Keratinocyte (primary cell): ENCODE measurements around the gene PIK3C3. TPM values are rescaled to one million over a fixed set of nuclear protein-coding genes. Genes with fewer than 3 reads are reported as not detected.

ENCODE experiments used
- DNase-seq: peaks from one replicate; pipeline ENCODE4 v3.0.0-alpha.2; 2011; ENCODE audit warnings: low read depth, missing footprints, low spot score
- FAIRE-seq: peaks from 2 replicates; lab custom pipeline; 2011; peaks lifted over from hg19 to GRCh38; lab: Jason Lieb, UNC
- H2AFZ ChIP-seq: 2 replicates; pipeline ENCODE4 v1.6.0; 2012; ENCODE audit warnings: low read length, control low read depth, inconsistent platforms; ENCODE audit not compliant: control insufficient read depth
- H3K27ac ChIP-seq: 2 replicates; pipeline ENCODE4 v1.5.1; 2011; ENCODE audit warnings: low read length; ENCODE audit not compliant: control insufficient read depth, insufficient read depth
- H3K27me3 ChIP-seq: 3 replicates; pipeline ENCODE4 v1.6.0; 2011; ENCODE audit warnings: low read length; ENCODE audit not compliant: control insufficient read depth, insufficient read depth; ENCODE audit errors: extremely low read depth
- H3K36me3 ChIP-seq, 2 experiments: 2 replicates in 1 of 2; 3 replicates in 1 of 2; pipeline ENCODE4 v1.5.1; 2011; ENCODE audit warnings: low read length in 2 of 2, mild to moderate bottlenecking in 1 of 2; ENCODE audit not compliant: control insufficient read depth in 2 of 2, insufficient read depth in 2 of 2; ENCODE audit errors: extremely low read depth in 1 of 2
- H3K4me1 ChIP-seq: 3 replicates; pipeline ENCODE4 v1.5.1; 2011; ENCODE audit warnings: low read length; ENCODE audit not compliant: control insufficient read depth, insufficient read depth; ENCODE audit errors: extremely low read depth
- H3K4me2 ChIP-seq: 3 replicates; pipeline ENCODE4 v1.6.0; 2011; ENCODE audit warnings: low read depth, low read length; ENCODE audit not compliant: control insufficient read depth, insufficient read depth; ENCODE audit errors: extremely low read depth
- H3K4me3 ChIP-seq, 3 experiments: fragments of 200-600 bp in 1 of 3; sonication (generic) in 1 of 3; 2 replicates in 2 of 3; 3 replicates in 1 of 3; pipeline ENCODE4 v1.5.1; 2011 to 2016; ENCODE audit warnings: low read length in 3 of 3, mild to moderate bottlenecking in 3 of 3, control low read depth in 2 of 3, inconsistent platforms in 1 of 3, low read depth in 1 of 3, mixed read lengths in 1 of 3, mixed run types in 1 of 3, moderate library complexity in 1 of 3; ENCODE audit not compliant: control insufficient read depth in 2 of 3, insufficient read depth in 2 of 3; ENCODE audit errors: extremely low read depth in 1 of 3
- H3K79me2 ChIP-seq: 2 replicates; pipeline ENCODE4 v1.6.0; 2012; ENCODE audit warnings: low read length; ENCODE audit not compliant: control insufficient read depth, insufficient read depth
- H3K9ac ChIP-seq: 3 replicates; pipeline ENCODE4 v1.6.0; 2011; ENCODE audit warnings: low read length; ENCODE audit not compliant: control insufficient read depth, insufficient read depth; ENCODE audit errors: extremely low read depth
- H3K9me1 ChIP-seq: 3 replicates; pipeline ENCODE4 v1.6.0; 2011; ENCODE audit warnings: low read length; ENCODE audit not compliant: control insufficient read depth, insufficient read depth; ENCODE audit errors: extremely low read depth
- H3K9me3 ChIP-seq: 2 replicates; pipeline ENCODE4 v1.5.1; 2012; ENCODE audit warnings: low read depth, low read length; ENCODE audit not compliant: control insufficient read depth
- H4K20me1 ChIP-seq: 3 replicates; pipeline ENCODE4 v1.6.0; 2011; ENCODE audit warnings: low read length; ENCODE audit not compliant: control insufficient read depth, insufficient read depth; ENCODE audit errors: extremely low read depth
- EZH2 ChIP-seq: IDR thresholded peaks from one replicate; pipeline ENCODE4 v1.6.1; 2012; ENCODE audit warnings: inconsistent platforms, mild to moderate bottlenecking, low read length, moderate library complexity
- dilution Hi-C: fragments of 300-500 bp; cut with MboI; formaldehyde crosslinking; loops from one replicate; pipeline ENCODE4 v1.7.0; 2020; ENCODE audit warnings: low sequenced_read_pairs; ENCODE audit not compliant: extremely low pct_ligation_motif_present
- polyA plus RNA-seq, 5 experiments: library from polyadenylated mRNA; depleted of rRNA in 3 of 5; stranded (reverse) in 3 of 5; stranded (forward) in 1 of 5; unstranded in 1 of 5; fragments of >200 nt; gene quantifications; 1 replicate in 1 of 5; 2 replicates in 3 of 5; 3 replicates in 1 of 5; pipeline versions ENCODE4 v1.2.1 to v1.2.3, GENCODE V29; 2011 to 2012; ENCODE audit warnings: missing spikeins in 2 of 5, low read depth in 1 of 5, low replicate concordance in 1 of 5
- TF ChIP-seq, protein P1 (sequence below), 3 experiments: IDR thresholded peaks in 1 of 3; conservative IDR thresholded peaks in 1 of 3; optimal IDR thresholded peaks in 1 of 3; 2 replicates in 2 of 3; 3 replicates in 1 of 3; pipeline versions ENCODE3 to v1.5.1; 2011; ENCODE audit warnings: low read length in 3 of 3, mild to moderate bottlenecking in 3 of 3, moderate library complexity in 2 of 3, control low read depth in 1 of 3, inconsistent platforms in 1 of 3; ENCODE audit not compliant: insufficient read depth in 2 of 3; ENCODE audit errors: extremely low read depth in 1 of 3

Gene PIK3C3
- polyA plus RNA-seq, 1 donor (not counting 4 experiments of a cell fraction or from before 2014, with no cell fraction given), result 65.0 TPM

DNA sequence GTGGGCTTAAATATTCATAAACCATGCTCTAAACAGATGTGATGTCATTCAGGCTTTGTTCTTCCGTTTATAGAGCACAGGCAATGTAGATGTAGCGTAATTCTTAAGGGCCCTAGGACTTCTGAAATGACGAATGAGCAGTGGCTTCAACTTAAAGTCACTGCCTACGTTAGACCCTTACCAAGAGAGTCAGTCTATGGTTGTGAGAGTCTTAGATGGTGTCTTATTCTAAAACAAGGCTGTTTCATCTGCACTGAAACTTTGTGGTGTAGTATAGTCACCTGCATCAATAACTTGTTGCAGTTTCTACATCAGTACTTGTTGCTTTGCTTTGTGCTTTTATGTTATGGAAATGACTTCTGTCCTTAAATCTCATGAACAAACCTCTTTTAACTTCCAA, 56.0 kb downstream of the PIK3C3 start:
- dilution Hi-C loops, result no loop called here
- H3K9me1 ChIP-seq, result no peaks in the 10 kb centered on the region
- H4K20me1 ChIP-seq, result no peaks in the 10 kb centered on the region
- no peak overlapping the region for H3K4me3 ChIP-seq
- no peak overlapping the region for H3K9ac ChIP-seq
- H3K4me2 ChIP-seq, result no peak overlapping the region
- no peak overlapping the region for H3K27ac ChIP-seq
- H3K4me1 ChIP-seq, result no peaks in the 10 kb centered on the region
- TF ChIP-seq, protein P1, sequence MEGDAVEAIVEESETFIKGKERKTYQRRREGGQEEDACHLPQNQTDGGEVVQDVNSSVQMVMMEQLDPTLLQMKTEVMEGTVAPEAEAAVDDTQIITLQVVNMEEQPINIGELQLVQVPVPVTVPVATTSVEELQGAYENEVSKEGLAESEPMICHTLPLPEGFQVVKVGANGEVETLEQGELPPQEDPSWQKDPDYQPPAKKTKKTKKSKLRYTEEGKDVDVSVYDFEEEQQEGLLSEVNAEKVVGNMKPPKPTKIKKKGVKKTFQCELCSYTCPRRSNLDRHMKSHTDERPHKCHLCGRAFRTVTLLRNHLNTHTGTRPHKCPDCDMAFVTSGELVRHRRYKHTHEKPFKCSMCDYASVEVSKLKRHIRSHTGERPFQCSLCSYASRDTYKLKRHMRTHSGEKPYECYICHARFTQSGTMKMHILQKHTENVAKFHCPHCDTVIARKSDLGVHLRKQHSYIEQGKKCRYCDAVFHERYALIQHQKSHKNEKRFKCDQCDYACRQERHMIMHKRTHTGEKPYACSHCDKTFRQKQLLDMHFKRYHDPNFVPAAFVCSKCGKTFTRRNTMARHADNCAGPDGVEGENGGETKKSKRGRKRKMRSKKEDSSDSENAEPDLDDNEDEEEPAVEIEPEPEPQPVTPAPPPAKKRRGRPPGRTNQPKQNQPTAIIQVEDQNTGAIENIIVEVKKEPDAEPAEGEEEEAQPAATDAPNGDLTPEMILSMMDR (optimal IDR thresholded peaks at IDR 0.05 in 1 of 3, IDR thresholded peaks at IDR 0.05 in 1 of 3, conservative IDR thresholded peaks at IDR 0.05 in 1 of 3; ENCODE audit: extremely low read depth in 1 of 3, insufficient read depth in 2 of 3, low read length in 3 of 3), result no peak
- no peak for TF ChIP-seq EZH2
- peaks cover 0 to 2% of the 10 kb centered on the region in 2 experiments for H3K36me3 ChIP-seq
- no peak for DNase-seq
- H3K9me3 ChIP-seq, result no peaks in the 10 kb centered on the region
- FAIRE-seq, result no peak
- H3K79me2 ChIP-seq, result no peaks in the 10 kb centered on the region
- H3K27me3 ChIP-seq, result no peaks in the 10 kb centered on the region
- no peak overlapping the region for H2AFZ ChIP-seq

DNA sequence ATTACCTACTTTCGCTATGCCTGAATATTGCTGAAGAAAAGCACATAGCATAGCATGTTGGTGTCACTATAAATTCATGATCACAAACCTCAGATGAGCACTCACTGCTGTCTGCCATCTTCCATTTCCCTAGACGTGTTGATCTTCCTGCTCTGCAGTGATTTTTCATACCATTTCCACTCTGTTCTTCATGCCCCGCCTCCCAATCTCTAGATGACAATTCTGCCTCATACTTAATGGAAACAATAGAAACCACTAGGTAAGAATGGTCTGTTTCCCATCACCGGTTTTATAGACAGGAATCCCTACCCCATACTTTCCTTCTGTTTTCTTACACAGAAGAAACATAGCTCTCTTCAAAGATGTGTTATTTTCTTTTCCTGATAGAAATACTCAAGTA, 63.8 kb downstream of the PIK3C3 start:
- DNase-seq, result no peak
- H4K20me1 ChIP-seq, result no peaks in the 10 kb centered on the region
- no peak overlapping the region for H3K4me2 ChIP-seq
- H3K27ac ChIP-seq, result no peak overlapping the region
- H3K79me2 ChIP-seq, result no peaks in the 10 kb centered on the region
- no peak overlapping the region for H2AFZ ChIP-seq
- TF ChIP-seq, protein P1 (optimal IDR thresholded peaks at IDR 0.05 in 1 of 3, IDR thresholded peaks at IDR 0.05 in 1 of 3, conservative IDR thresholded peaks at IDR 0.05 in 1 of 3; ENCODE audit: extremely low read depth in 1 of 3, insufficient read depth in 2 of 3, low read length in 3 of 3), result no peak
- no peak for TF ChIP-seq EZH2
- FAIRE-seq, result no peak
- H3K9me1 ChIP-seq, result no peaks in the 10 kb centered on the region
- no peaks in the 10 kb centered on the region for H3K27me3 ChIP-seq
- no peak overlapping the region for H3K4me3 ChIP-seq
- dilution Hi-C loops, result no loop called here
- H3K4me1 ChIP-seq, result no peaks in the 10 kb centered on the region
- H3K36me3 ChIP-seq, result peaks cover 0 to 5% of the 10 kb centered on the region in 2 experiments
- H3K9ac ChIP-seq, result no peak overlapping the region
- H3K9me3 ChIP-seq, result no peaks in the 10 kb centered on the region
